Urothelium cell line (cell line): ENCODE data around the gene MMP10.
"Not testable (repeated sequence)": the region's sequence is repeated elsewhere in the genome, so short reads cannot be mapped to it uniquely, and the experiment has no call there.

Source experiments
- DNase-seq: peaks from one replicate; pipeline ENCODE4 v3.0.0; 2011; ENCODE audit warnings: low spot score, mixed read lengths
- FAIRE-seq: peaks from 2 replicates; lab custom pipeline; 2011; peaks lifted over from hg19 to GRCh38; lab: Jason Lieb, UNC

MMP10 gene

DNA sequence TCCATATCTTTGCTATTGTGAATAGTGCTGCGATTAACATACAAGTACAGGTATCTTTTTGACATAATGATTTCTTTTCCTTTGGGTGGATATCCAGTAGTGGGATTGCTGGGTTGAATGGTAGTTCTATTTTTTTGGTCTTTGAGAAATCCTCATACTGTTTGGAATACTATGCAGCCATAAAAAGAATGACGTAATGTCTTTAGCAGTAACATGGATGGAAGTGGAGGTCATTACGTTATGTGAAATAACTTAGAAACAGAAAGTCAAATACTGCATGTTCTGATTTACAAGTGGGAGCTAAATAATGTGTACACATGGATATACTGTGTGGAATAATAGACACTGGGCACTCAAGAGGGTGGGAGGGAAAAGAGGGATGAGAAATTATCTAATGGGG, 4.0 kb upstream of the MMP10 start:
- DNase-seq (no peak), FAIRE-seq (no peak)

DNA sequence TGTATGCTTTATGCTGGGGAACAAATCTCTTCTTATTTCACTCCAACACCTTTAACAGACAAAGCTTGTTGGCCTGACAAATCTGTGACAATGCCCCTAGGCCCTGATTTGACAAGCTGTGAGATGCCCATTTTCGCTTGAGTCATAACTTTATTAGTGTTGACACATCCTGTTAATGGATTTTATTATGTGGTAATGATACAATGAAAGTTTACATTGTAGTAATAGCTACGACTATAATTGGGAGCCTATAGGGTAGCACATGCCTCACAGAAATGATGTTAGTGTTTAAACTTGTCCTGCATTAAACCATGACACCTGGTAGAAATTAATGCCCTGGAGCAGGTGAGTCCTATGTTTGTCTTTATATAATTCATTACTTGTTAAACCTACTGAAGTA, 3.3 kb upstream of the MMP10 start:
- DNase-seq (no peak), FAIRE-seq (no peak)

DNA sequence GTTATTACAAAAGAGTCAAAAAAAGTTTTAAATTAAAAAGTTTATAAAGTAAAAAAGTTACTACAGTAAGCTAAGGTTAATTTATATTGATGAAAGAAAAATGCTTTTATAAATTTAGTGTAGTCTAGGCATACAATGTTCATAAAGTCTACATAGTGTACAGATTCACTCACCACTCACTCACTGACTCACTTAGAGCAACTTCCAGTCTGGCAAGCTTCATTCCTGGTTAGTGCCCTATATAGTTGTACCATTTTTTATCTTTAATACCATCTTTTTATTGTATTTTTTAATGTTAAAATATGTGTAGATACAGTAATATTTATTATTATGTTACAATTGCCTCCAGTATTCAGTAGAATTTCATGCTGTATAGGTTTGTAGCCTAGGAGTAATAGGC, 2.6 kb upstream of the MMP10 start:
- DNase-seq (no peak), FAIRE-seq (no peak)

DNA sequence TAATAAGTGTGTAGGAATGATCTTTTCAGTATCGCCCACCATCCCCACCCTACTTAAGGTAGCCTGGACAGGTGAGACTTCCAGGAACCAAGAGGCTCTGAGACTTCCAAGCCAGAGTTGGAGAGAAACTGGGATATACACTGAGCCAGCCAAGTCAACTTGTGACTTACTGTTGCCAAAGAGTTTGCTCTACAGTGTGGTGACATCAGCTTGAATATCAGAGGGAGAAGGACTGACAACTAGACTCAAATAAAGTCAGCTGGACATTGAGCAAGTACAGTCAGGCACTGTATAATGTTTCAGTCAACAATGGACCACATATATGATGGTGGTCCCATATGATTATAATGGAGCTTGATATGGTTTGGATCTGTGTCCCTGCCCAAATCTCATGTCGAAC, 1.2 kb upstream of the MMP10 start:
- FAIRE-seq (no peak), DNase-seq (no peak)

DNA sequence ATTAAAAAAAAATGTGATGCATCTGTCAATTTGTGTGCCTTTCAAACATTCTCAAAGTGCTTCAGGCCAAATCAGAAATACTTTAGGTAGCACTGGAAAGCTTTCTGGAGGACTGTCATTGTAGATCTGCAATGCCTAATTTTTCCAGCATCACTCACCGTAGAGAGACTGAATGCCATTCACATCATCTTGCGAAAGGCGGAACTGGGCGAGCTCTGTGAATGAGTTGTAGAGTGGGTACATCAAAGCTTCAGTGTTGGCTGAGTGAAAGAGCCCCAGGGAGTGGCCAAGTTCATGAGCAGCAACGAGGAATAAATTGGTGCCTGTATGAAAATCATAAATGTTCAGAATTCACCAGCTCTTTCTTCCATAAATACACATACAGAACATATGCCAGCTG, 4.0 kb downstream of the MMP10 start:
- no peak for FAIRE-seq
- DNase-seq, result no peak

DNA sequence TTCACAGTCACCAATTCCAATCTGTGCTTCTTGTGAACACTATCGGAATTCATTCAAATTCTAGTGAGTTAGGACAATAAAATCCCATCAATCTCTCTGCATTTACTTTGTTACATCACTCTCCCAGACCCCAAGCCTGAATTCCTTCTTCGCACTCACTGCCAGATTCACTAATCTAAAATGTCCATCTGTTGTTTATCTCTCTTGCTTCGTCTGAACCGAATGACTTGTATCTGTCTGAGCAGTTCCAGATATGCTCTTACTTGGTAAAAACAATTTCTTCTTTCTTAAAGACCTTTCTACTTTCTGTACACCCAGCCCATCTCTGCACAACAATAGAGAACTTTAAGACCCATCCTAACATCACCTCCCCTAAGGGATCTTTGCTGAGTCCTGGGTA, 7.0 kb downstream of the MMP10 start:
- DNase-seq, result no peak
- FAIRE-seq, result no peak

DNA sequence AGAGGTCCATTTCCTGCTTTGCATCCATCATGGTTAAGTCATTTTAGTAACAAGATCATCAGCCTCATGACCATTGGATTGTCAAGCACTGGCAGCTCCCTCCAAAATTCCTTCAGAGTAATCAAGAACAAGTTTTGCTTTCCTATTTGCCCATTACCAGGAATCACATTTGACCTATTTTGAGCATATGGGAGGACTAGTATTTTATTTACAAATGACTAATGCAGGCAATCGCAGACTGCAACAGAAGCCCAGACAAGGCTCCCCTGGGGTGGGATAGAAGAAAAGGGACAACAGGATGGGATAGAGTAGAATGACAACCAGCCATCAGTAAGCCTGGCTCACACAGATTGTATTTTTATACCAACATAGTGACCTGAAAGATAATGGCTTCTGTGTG, 9.1 kb downstream of the MMP10 start:
- FAIRE-seq, result no peak
- no peak for DNase-seq

DNA sequence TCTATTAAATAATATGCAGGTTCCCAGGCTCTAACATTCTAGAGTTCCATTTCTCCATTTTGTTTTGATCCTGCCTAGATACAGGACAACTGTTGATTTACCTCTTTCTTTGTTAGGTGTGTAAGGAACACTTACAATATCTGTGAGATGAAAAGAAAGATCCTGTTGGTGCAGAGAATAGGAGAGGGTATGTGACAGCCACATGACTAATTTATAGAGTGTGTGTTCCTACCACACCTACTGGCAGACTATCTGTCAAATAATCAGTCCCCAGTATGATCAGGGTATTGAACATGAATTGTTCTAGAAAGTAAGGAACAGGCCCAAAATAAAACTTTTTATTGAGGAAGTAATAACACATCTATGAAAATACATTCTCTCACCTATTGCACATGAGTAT, 10.2 kb downstream of the MMP10 start:
- FAIRE-seq (no peak), DNase-seq (no peak)

DNA sequence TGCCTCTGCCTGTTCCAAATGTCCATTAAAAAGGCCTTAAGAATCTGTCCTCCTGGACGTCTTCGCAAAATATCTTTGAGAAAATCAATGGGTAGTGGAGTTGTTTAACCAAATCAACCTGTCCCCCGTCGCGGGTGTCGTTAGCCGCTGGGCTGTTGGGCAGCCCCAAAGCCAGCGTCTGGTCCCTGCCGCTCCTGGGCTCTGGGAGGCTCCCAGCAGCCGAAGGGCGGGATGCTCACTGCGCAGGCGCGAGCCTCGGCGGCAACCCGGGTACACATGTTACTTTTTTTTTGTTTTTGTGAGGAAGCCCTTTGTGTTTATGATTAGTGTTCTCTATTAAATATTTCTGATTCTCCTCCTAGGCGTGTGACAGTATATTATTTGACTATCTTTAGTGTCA, 12.6 kb downstream of the MMP10 start:
- FAIRE-seq (no peak), DNase-seq (no peak)

DNA sequence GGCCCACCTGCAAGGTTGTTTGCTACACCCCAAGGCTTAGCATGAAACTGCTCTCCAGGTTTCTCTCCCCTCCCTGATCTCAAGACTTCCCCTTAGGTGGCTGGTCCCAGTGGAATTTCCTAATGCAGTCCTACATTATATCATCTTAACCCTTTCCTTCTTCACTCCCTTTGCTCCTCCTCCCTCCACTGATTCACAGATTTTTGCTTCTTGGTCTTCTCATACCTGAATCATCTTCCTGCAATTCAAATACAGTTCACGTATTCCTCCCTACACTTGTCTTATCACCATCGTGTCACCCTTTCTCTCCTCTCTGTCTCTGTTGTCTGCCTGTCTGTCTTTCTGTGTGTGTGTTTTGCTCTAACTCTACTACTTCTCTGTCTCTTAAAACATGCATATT, 17.0 kb downstream of the MMP10 start:
- FAIRE-seq (no peak), DNase-seq (no peak)

DNA sequence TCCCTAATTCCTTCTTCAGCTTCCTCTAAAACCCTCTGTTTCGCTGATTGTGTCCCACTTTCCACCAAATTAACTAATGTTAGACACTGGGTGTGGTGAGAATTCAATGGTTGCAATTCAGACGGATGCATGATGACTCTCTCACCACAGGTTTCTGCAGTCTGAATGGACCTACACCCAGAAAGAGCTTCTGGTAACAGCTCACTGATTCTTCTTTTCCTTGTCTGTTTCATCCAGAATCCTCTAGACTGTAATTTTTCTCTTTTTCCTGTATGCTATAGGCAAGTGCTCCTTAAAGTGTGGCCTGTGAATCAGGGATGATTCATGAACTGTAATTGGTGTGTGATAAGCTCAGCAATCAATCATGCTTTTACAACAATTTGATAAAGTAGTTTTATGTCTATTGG, 18.1 kb downstream of the MMP10 start:
- FAIRE-seq (peak; percentile 32), DNase-seq (no peak)

DNA sequence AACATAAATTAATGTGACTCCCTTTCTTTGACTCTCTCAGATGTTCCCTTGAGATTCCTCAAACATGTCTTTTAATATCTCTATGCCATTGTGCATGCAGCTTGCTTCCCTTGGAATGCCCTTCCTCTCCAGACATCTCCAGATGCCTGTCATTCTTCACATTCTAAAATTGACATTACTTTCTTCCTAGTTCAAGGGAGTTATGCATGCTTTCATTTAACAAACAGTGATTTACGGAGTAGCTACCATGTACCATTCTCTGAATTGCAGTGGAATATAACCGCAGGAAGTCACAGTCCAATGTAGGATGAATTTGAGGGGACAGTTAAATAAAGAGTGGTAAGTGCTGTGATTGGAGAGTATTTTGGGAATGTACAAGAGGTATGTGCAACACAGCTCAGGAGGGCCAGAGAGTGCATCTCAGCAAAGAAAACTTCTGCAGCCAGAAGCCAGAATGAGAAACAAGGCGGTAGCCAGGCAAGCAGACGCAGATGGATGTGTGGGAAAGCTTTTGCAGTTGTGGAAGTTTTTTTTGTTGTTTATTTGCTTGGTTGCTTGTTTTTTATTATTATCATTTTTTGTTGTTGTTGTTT, 18.7 kb downstream of the MMP10 start:
- DNase-seq (peak; percentile 35), FAIRE-seq (peak; percentile 91)

DNA sequence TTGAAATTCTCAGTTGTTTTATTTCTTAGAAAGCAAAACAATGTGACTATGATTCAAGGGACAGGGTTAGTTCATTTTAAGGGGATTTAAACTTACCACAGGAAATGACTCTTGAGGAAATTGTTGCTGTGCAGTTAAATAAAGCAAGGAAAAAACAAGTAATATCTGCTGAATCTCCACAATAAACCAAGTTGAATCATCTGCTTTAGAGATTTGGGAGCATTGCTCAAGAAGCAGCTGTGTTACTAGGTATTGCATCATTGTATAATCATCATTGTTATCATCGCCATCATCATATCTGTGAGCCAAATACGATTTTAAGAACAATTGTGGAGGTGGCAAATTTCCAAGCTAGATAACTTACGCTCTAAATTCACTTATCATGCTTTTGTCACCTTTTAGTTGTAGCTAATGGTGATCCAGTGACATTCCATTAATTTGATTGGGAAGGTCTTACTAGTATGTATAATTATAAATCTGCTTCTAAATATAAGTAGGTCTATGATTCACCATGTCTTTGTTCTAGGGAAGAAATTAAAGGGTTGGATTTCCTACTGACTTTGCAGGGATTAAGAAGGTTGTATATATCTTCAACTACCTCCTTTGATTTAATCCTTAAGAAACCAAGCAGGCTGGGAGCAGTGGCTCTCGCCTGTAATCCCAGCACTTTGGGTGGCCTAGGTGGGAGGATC, 19.9 kb downstream of the MMP10 start:
- DNase-seq, result peak; percentile 59
- FAIRE-seq, result peak; percentile 71

DNA sequence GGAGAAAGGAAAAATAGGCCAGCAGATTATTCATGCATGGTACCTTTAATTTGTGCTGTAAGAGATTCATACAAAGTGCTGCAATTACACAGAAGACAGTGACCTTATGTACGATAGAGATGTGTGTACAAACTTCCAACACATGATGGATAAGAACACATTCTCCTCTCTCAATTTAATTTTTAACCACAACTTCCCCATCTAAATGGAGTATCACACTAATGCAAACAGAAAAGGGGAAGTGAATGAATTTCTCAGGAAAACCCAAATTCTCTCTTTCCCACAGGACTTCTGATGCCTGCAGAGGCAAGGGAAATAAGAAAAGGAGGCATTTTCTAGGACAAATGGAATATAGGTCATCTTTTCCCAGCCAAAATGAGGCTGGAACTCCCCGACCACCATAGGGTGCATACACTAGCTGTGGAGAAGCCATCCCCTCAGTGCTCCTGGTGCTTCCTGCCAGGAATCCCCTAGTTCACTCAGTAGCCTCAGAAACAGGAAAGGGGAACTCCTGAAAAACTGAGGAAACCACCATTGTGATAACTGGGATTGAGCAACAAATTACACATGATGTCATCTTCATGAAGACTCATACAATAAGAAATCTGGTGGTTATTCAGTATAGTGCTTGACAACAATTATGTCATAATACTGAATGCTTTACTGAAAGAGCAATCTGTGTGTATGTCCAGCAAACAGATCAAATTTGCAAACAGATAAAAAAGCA, 22.4 kb downstream of the MMP10 start:
- FAIRE-seq, result no peak

DNA sequence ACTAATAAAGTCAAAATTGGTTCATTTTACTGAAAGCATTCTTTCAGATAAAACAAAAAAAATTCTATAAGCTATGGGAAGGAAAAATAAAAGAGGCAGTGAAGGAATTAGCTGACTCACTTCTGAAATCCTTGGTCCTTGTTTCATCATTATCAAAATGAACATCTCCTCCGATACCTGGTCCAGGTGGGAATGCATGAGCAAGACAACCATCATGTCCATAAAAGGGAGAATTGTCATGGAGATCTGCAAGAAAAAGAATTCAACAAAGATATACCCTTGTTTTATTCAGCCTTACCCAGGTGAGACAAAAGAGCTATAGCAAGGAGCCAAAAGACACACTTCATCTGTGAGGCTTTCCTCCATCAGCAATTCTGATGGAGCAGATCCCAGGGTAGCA, 27.2 kb downstream of the MMP10 start:
- FAIRE-seq, result no peak
- no peak for DNase-seq

More for the DNA sequence above, 22.4 kb downstream of the MMP10 start:
- DNase-seq, result no peak

DNA sequence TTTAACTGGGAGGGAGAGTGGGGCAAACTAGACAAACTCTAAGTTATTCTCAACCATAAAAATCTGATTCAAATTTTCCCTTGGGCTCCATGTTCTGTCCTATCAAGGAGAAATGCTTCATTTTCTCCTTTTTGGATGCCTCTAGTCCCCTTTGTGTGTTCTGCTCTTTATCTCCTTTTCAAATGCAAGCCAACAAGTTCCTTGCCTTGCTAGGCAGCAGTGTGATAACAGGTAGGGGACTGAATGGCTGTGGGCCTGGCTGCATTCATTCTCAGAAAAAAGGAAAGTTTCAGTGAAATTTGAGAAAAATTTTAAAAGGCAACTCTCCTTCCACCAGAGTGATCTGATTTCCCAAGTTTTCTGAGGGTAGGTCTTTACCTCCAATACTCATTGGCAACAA, 28.8 kb downstream of the MMP10 start:
- FAIRE-seq, result no peak
- DNase-seq, result no peak

DNA sequence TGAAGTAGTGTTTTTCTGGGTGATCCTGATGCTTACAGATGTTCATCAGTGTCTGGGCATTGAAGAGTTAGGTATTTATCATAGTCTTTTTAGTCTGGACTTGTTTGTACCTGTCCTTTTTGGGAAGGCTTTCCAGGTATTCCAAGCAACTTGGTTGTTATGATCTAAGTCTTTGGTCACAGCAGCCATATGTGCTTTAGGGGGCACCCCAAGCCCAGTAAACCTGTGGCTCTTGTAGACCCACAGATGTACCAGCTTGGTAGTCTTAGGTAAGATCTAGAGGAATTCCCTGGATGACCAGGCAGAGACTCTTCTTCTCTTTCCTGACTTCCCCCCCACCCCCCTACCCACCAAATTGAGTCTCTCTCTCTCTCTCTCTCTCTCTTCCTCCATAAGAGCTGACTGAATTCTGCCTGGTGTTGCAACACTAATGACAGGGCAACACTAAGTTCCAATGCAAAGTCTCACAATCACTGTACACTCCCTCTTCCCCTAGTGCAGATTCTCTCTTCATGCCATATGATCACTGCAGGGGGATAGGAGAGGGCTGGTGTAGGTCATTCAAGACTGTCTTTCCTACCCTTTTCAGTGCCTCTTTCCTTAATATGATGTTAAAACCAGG, 31.2 kb downstream of the MMP10 start:
- FAIRE-seq, result no peak
- no peak for DNase-seq

DNA sequence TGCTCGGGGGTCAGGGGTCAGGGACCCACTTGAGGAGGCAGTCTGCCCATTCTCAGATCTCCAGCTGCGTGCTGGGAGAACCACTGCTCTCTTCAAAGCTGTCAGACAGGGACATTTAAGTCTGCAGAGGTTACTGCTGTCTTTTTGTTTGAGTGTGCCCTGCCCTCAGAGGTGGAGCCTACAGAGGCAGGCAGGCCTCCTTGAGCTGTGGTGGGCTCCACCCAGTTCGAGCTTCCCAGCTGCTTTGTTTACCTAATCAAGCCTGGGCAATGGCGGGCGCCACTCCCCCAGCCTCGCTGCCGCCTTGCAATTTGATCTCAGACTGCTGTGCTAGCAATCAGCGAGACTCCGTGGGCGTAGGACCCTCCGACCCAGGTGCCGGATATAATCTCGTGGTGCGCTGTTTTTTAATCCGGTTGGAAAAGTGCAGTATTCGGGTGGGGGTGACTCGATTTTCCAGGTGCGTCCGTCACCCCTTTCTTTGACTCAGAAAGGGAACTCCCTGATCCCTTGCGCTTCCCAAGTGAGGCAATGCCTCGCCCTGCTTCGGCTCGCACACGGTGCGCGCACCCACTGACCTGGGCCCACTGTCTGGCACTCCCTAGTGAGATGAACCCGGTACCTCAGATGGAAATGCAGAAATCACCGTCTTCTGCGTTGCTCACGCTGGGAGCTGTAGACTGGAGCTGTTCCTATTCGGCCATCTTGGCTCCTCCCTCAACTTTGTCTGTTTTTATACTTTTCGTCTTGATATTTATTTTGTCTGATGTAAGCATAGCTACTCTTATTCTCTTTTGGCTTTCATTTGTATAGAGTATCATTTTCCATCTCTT, 33.5 kb downstream of the MMP10 start:
- not testable (repeated sequence) for DNase-seq, FAIRE-seq

DNA sequence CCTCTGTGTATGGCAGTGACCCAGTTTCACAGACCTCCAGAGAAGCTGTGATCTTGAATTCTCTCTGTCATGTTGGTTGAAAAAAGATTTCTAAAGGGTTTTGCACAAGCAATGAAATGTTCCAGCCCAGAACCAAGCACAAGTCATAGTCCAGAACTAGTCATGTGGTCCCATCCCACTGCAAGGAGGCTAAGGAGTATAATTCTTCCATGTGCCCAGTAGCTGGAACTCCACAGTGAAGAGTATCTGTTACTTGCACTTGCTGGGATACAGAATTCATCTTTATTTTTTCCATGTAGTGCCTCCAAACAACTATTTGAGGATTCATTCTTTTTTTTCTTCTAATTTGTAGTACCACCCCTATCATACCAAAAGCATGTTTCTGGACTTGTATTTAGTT, 45.8 kb downstream of the MMP10 start:
- DNase-seq, result no peak
- no peak for FAIRE-seq

DNA sequence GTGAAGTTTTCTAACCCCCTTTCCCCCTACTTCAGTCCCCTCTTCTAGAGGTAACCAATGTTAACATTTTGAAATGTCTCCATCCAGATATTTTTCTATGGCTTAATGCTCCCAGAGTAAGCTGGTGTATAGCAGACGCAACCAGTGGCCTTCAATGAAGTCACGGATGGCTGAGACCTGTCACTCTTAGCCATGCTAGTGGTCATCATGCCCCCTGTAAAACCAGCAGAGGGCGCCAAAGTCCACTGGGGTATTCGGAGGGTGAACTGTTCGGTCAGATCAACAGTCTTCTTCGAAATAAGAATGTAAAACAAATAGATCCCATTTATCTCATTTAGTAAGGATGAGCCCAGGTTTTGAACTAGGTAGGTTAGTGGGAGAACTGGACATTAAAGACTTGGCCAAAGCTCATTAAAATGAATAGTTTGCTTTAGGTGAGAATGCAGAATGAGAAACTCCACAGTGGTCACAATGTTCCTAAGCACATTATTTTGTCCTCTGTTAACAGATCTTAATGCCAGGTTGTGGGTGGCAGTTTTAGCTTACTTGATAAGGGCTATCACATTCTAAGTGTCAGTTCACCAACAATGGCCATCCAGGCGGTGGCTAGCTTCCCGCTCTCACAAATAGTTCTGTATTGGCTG, 47.1 kb downstream of the MMP10 start:
- DNase-seq (peak; percentile 76), FAIRE-seq (no peak)
